HG03139 (cell line): Measurements from ENCODE around the gene KAZN.

Source experiments
- ATAC-seq: cut with Tn5 transposase; IDR thresholded peaks from one replicate; pipeline ENCODE4 v1.9.1; 2021; ENCODE audit not compliant: unreplicated experiment

The KAZN gene

DNA sequence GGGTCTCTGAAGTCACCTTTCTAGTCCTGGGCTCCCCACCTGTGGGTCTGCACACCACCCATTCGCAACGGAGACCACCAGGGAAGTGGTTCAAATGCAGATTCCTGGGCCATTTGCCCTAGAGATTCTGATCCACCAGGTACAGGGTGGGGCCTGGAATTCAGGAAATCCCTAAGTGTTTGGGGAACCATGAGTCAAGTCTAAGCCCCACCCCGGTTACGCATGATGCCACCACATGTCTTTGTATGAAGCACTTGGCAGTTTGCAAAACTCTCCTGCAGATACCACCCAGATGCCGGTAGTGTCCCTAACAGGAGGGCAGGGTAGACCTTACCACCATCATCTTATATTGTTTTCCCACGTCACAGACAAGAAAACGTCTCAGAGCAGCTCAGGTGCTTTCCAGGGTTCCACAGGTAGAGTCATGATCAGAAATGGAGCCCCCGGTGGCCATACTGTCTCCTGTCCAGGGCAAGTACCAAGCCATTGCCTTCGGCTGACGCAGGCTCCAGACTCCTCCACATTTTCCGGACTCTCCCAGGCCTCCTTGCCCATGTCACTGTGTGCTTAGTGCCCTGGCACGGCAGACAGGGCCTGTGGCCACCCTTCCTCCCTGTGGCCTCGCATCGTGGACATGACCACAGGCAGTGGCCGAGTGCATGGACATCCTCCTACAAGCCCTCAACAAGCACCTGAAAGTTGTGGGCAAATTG is 465.9 kb downstream of the KAZN start:
- ATAC-seq, result no peak

GRCh38 chr1:15065291-15065690 is 466.8 kb downstream of the KAZN start:
- no peak for ATAC-seq

DNA sequence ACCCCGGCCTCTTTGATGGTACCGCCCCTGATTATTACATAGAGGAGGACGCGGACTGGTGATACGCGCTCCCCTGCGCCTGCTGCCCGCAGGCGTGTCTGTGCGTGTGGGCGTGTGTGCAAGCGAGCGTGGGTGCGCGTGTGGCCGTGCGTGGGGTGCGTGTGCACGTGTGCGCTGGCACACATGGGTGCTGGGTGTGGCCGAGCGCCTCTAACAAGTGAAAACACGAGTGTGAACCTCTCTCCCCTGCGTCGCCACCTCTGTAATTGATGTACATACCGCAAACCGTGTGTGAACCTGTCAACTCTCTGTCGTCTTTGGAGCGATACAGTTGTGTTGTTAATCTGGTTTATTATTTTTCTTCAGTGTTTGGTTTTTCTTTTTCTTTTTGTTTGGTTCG is 467.3 kb downstream of the KAZN start:
- no peak for ATAC-seq

DNA sequence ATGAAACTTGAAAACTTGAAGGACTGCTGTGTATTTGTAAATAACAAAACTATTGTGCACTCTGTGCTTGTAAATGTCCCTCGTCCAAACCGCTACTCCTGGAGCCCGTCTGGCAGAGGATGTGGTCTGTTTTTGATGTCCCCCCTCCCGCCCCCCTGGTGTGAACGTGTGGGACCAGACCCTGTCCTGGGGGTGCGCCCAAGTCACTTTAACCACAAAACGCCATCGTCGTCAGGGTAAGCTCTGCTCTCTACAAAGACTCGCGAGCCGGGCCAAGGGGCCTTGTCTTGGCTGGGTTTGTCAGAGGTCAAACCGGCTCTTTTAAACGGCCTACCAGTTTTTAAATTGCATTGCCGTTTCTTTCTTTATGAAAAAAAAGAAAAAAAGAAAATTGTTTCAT is 467.7 kb downstream of the KAZN start:
- no peak for ATAC-seq

GRCh38 chr1:15067148-15067547 is 468.7 kb downstream of the KAZN start:
- ATAC-seq, result no peak

DNA sequence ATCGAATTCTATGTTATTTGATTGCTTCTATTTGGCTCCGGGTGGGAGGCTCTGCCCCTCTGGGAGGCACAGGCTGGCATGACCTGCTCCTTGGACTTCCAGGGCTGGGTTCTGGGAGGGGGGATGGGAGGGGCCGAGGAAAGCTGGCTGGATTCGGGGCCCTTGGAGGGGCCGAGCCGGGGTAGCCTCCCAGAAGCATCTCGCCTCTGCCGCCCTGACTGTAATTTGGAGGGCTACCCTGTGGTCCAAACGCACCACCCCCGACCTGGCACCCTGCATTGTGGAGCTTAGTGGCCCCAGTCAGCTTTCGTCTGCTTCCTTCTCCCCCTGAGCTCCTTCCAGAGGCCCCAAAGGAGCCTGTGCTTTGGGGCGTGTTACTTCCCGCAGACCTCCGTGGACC is 469.7 kb downstream of the KAZN start:
- ATAC-seq, result no peak

DNA sequence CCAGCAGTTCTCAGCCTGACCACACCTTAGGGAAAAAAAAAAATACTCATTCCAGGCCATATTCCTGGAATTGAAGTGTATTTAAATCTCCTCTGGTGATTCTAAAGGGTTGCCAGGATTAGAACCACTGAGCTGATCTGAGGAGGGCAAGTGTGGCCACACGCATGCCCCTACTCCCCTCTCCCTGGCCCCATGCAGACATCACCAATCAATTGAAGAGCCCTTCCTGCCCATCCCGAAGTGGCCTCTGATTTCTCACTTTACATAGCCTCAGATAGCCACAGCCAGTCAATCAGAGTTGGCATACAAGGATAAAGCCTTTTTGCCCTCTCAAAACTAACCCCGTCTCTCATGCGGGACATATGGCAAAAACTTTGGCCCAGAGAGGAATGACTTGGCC is 470.5 kb downstream of the KAZN start:
- ATAC-seq, result no peak

DNA sequence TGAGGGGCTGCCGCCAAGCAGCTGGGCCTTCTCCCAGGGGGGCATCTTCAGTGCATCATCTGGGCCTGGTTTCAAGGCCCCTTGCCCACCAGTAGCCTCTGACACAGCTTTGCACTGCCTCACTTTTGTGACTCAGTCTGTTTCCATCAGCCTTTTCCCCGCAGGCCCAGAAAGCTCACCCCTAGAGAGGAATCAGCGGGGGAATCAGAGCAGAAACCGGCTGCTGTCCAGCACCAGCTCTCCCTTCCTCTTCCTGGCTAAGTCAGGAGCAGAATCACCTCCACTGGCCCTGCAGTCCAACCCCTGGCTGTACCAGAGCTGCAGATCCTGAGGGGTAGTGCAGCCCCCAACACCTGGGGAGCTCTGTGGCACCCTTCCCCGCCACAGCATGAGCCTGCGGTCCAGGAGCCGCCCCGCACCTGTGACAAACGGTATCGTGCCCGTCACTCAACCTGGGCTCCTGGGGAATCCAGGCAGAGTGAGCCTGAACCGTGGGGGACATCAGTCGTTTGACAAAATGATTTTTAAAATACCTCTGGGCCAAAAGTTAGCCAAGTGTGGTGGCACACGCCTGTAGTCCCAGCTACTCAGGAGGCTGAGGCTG is 471.8 kb downstream of the KAZN start:
- no peak for ATAC-seq

- no peak for ATAC-seq
Observed at GRCh38 chr1:15071936-15072335, 473.5 kb downstream of the KAZN start.

- no peak for ATAC-seq
Observed at GRCh38 chr1:15073799-15074308, 475.4 kb downstream of the KAZN start.

DNA sequence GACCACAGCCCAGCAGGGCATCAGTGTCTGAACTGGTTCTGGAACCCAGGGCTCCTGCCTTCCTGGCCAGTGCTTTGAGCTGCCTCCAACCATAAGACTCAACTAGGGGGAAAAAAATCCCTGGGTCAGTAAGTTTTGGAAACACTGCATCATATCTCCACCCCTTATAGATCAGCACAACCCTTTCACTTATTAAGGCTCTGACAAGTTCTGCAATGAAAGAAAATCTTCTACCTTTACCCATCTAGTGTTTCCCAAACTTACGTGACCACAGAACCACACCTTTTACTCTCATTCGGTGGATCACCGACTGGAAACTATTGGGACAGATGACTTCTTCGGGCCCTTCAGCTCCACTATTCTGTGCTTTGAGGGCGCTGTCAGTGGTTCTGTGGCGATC is 476.7 kb downstream of the KAZN start:
- no peak for ATAC-seq

GRCh38 chr1:15075817-15076216 is 477.3 kb downstream of the KAZN start:
- no peak for ATAC-seq

GRCh38 chr1:15076807-15077206 is 478.3 kb downstream of the KAZN start:
- no peak for ATAC-seq

DNA sequence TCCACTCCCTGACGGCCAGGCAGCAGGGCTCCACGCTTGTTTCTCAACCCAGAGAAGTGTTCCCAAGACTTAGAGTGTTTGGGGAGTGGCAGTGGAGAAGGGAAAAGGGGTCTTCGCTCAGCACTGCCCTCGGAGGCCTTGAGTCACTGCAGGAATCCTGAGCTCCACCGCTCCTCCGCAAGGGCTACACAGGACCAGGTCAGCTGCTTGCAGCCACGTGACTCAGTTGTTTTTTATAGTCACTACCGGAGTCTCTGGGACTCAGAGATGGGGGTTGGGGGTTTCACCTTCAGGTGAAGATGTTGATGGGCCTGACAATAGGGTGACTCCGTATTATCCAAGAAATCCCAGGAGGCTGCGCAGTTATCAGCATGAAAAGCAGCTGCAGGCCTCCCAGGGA is 478.9 kb downstream of the KAZN start:
- ATAC-seq, result no peak

DNA sequence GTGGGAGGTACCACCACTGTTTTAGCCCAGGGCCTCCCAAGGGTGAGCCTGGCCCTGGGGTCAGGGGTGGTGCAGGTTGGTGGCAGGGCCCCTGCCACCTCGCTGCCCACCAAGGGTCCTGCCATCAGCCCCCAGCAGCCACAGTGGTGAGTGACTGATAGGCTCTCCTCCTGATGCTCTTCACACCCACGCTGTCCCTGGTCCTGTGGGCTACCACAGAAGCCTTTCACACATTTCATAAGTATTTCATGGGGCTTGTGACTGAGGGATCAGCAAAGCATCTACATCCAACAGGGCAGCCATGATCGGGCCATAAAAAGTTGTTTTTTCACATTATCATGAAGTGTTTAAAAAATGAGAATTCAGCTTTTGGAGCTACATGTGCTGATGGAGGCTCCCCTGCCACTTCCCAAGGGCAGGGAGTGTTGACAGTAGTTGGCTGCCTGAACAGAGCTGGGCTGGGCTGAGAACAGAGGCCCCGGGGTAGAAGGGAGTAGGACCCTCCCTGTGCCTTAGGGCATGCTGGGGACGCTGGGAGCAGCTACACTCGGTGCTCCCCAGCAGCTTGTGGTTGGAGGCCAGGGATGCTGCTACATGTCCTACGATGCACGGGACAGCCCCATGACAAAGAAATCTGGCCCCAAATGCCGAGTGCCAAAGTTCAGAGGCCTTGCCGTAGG is 482.0 kb downstream of the KAZN start:
- no peak for ATAC-seq

DNA sequence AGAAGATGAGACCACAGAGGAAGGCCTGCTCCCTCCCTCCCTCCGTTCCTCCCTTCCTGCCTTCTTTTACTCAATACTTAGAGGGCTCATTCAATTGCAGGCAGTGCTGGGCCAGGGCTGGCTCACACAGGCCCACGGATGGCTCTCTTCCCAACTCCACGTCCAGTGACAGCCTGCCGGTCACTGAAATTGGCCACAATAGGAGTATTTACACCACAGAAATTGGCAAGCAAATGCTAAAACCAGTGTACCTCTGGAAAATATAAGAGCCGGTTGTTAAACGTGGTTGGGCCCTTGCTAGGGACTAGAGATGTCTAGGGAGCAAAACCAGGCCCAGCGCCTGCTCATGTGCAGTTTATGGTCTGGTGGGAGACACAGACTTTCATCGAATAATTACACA is 482.6 kb downstream of the KAZN start:
- no peak for ATAC-seq

- ATAC-seq, result no peak
Observed at GRCh38 chr1:15083578-15083977, 485.1 kb downstream of the KAZN start.

GRCh38 chr1:15088281-15088971 is 489.9 kb downstream of the KAZN start:
- no peak for ATAC-seq

GRCh38 chr1:15089258-15089992 is 490.9 kb downstream of the KAZN start:
- ATAC-seq, result no peak

DNA sequence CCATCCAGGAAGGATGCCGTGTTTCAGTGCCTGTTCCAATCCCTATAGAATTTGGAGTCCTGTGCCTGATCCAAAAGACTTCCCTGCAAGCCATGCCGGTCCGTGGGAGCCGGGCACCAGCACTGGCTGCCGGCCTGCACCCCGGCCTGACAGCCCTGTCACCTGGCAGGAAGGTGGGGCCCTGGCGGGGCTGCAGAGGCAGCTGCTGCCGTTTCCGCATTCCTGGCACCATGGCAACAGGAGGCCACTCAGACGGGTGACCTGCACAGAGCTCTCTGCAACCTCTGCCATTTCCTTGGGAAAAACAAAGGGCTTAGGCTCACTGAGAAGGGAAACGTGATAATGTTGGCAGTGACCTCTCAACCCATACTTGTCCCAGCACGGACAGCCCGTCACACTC is 491.9 kb downstream of the KAZN start:
- no peak for ATAC-seq

DNA sequence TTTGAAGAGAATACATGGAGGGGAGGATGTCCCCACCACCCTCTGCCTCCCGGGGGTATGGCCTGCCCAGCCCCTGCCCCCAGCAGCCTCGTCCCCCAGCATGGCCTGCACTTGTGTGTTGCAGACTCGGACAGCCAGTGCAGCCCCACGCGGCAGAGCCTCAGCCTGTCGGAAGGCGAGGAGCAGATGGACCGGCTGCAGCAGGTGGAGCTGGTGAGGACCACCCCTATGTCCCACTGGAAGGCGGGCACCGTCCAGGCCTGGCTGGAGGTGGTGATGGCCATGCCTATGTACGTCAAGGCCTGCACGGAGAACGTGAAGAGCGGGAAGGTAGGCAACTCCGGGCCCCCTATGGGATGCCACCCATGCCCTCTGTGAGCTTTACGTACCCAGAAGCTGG is 495.6 kb downstream of the KAZN start:
- ATAC-seq, result no peak
